GM23248 (cell line): Measurements from ENCODE around the gene COL15A1. TPM values are rescaled to one million over a fixed set of nuclear protein-coding genes. Genes with fewer than 3 reads are reported as not detected.

Experiments used
- DNase-seq: peaks from one replicate; pipeline ENCODE4 v3.0.0-alpha.2; 2015
- H2AFZ ChIP-seq: fragments of 200-600 bp; sonication (generic); 2 replicates; pipeline ENCODE4 v1.6.1; 2016; ENCODE audit warnings: antibody characterized with exemption
- H3F3A ChIP-seq: fragments of 200-600 bp; sonication (generic); 2 replicates; pipeline ENCODE4 v1.6.1; 2016; ENCODE audit warnings: mild to moderate bottlenecking, antibody characterized with exemption, mixed run types; ENCODE audit not compliant: insufficient read depth
- H3K27ac ChIP-seq: fragments of 200-600 bp; sonication (generic); 2 replicates; pipeline ENCODE4 v1.5.1; 2016; ENCODE audit warnings: mild to moderate bottlenecking
- H3K27me3 ChIP-seq: fragments of 200-600 bp; sonication (generic); replicated peaks from 2 replicates; pipeline ENCODE4 v1.6.1; 2016; ENCODE audit warnings: mild to moderate bottlenecking; ENCODE audit not compliant: insufficient read depth
- H3K36me3 ChIP-seq: fragments of 200-600 bp; sonication (generic); 2 replicates; pipeline ENCODE4 v1.6.1; 2016; ENCODE audit warnings: low read depth, mild to moderate bottlenecking
- H3K4me1 ChIP-seq: fragments of 200-600 bp; sonication (generic); 2 replicates; pipeline ENCODE4 v1.6.1; 2016; ENCODE audit warnings: mild to moderate bottlenecking; ENCODE audit not compliant: insufficient read depth
- H3K4me2 ChIP-seq: fragments of 200-600 bp; sonication (generic); one replicate; pipeline ENCODE4 v1.6.1; 2016; ENCODE audit warnings: mild to moderate bottlenecking; ENCODE audit not compliant: unreplicated experiment
- H3K4me3 ChIP-seq: fragments of 200-600 bp; sonication (generic); 2 replicates; pipeline ENCODE4 v1.5.1; 2016; ENCODE audit warnings: mild to moderate bottlenecking
- H3K79me2 ChIP-seq: fragments of 200-600 bp; sonication (generic); 2 replicates; pipeline ENCODE4 v1.6.1; 2016; ENCODE audit warnings: mild to moderate bottlenecking; ENCODE audit not compliant: insufficient read depth
- H3K9ac ChIP-seq: fragments of 200-600 bp; sonication (generic); 2 replicates; pipeline ENCODE4 v1.6.1; 2016; ENCODE audit warnings: mild to moderate bottlenecking
- H3K9me2 ChIP-seq: fragments of 200-600 bp; sonication (generic); 2 replicates; pipeline ENCODE4 v1.6.1; 2016; ENCODE audit warnings: mixed run types, mild to moderate bottlenecking, moderate library complexity; ENCODE audit not compliant: insufficient read depth
- H3K9me3 ChIP-seq: fragments of 200-600 bp; sonication (generic); one replicate; pipeline ENCODE4 v1.6.1; 2017; ENCODE audit warnings: low read depth
- H4K20me1 ChIP-seq: fragments of 200-600 bp; sonication (generic); 2 replicates; pipeline ENCODE4 v1.6.0; 2016; ENCODE audit not compliant: insufficient read depth
- EZH2 ChIP-seq: fragments of 200-600 bp; sonication (generic); IDR thresholded peaks from 2 replicates; pipeline ENCODE4 v1.6.1; 2018; ENCODE audit warnings: antibody characterized with exemption, mild to moderate bottlenecking; ENCODE audit not compliant: insufficient read depth, poor library complexity, severe bottlenecking
- EZH2phosphoT487 ChIP-seq: fragments of 200-600 bp; sonication (generic); IDR thresholded peaks from 2 replicates; pipeline ENCODE4 v1.6.1; 2018; ENCODE audit warnings: antibody characterized with exemption, moderate library complexity, mild to moderate bottlenecking, low read depth; ENCODE audit not compliant: insufficient read depth
- WGBS, 2 experiments: methylation state at CpG; one replicate each; pipeline ENCODE4 v1.1.6; 2015 to 2017; ENCODE audit warnings: low lambda C conversion rate in 2 of 2, low coverage in 1 of 2; ENCODE audit errors: missing lambda C conversion rate in 2 of 2; 5-methylcytosine and 5-hydroxymethylcytosine counted together
- in situ Hi-C: fragments of 300-500 bp; cut with MboI; formaldehyde crosslinking; loops from 2 replicates; pipeline ENCODE4 v1.15.0; 2020
- polyA plus RNA-seq: library from polyadenylated mRNA; unstranded; fragments of >200 nt; fragmentation: Nextera tagmentation; extraction: Ambion mirVana; gene quantifications from 2 replicates; pipeline ENCODE4 v1.2.1, GENCODE V29; 2016
- total RNA-seq: library from RNA; depleted of rRNA; stranded (reverse); fragments of >200 nt; shearing (Covaris generic); gene quantifications from 2 replicates; pipeline ENCODE4 v1.2.3, GENCODE V29; 2014

The COL15A1 gene
- total and polyA plus RNA-seq, 2 experiments from 2014 or later = 9.7 to 16.8 TPM

DNA sequence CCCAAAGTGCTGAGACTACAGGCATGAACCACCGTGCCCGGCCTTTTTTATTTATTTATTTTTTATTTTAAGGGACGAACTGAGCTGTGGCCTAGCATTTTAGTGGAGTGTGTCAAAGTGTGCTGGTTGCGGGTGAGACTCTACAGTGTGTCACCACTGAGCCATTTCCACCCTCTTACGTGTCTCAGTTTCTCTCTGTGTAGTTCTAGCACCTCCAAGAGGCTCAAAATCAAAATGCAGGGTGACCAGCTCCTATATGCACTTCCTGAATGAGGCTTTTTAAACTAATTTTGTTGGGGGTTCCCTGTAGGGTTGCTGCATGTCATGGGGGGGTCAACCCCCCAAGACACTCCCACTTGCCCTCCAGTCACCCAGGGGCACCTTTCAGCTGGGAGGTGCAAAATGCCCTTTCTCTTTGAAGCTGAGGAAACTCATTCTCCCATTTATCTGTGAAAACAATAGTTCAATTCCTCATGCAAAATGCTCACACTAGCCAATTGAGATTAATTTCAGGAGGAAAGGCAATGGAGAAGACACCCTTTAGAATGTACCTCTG, 69.3 kb downstream of the COL15A1 start:
- Histone ChIP-seq H3K9me2 (no peaks in the 10 kb centered on the region), H3K9me3 (no peaks in the 10 kb centered on the region), H3K36me3 (0 out of 2 replicates have a peak, but pooled peaks cover 5% of the 10 kb centered on the region), H3K9ac (no peak overlapping the region), H2AFZ (no peak overlapping the region), H3K4me1 (no peaks in the 10 kb centered on the region), H3F3A (peaks cover 2% of the 10 kb centered on the region), H3K27me3 (no peaks in the 10 kb centered on the region), H3K79me2 (no peaks in the 10 kb centered on the region), H3K27ac (no peak overlapping the region), H3K4me3 (no peak overlapping the region), H4K20me1 (no peaks in the 10 kb centered on the region), H3K4me2 (no peak overlapping the region)
- in situ Hi-C loops = loop anchor here (25.0 kb wide), 1 partner anchor 124 kb away; no protein-coding TSS in a partner anchor
- DNase-seq = peak; percentile 59
- TF ChIP-seq EZH2phosphoT487 (no peak), EZH2 (no peak)
- WGBS, 2 experiments = 67 to 76% methylated on average over 5 of the region's 5 CpGs

DNA sequence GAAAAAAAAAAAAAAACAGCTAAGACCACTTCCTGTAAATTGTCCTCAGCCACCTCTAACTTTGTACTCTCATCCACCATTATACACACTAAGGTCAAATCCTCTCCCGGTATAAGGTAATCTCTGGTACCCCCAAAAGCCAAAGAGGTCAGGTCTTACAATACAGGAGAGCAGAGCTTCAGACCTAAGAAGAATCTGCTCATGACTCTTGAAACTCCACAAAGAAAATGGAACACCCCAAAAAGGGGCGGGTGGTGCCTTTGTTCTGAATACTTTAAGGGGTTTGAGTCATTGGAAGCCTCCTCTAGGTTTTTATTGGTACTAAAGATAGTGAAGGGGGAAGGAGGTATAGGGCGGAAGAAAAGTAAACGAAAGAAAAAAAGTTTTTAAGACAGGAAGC, 69.8 kb downstream of the COL15A1 start:
- Histone ChIP-seq H3K36me3 (0 out of 2 replicates have a peak, but pooled peaks cover 5% of the 10 kb centered on the region), H3K4me3 (no peak overlapping the region), H3K27ac (no peak overlapping the region), H3K4me1 (0 out of 2 replicates have a peak, but pooled peaks cover under 1% of the 10 kb centered on the region), H3K9ac (no peak overlapping the region), H4K20me1 (no peaks in the 10 kb centered on the region), H3F3A (peaks cover 7% of the 10 kb centered on the region), H3K79me2 (no peaks in the 10 kb centered on the region), H3K9me2 (no peaks in the 10 kb centered on the region), H3K4me2 (no peak overlapping the region), H3K9me3 (no peaks in the 10 kb centered on the region), H3K27me3 (no peaks in the 10 kb centered on the region), H2AFZ (peak overlapping the region; percentile 41; the same call in 1 of the 2 replicates)
- 61 to 66% methylated on average over 4 of the region's 4 CpGs for WGBS, 2 experiments
- in situ Hi-C loops = loop anchor here (25.0 kb wide), 1 partner anchor 124 kb away; no protein-coding TSS in a partner anchor
- no peak for TF ChIP-seq EZH2
- TF ChIP-seq EZH2phosphoT487 = no peak
- no peak for DNase-seq

DNA sequence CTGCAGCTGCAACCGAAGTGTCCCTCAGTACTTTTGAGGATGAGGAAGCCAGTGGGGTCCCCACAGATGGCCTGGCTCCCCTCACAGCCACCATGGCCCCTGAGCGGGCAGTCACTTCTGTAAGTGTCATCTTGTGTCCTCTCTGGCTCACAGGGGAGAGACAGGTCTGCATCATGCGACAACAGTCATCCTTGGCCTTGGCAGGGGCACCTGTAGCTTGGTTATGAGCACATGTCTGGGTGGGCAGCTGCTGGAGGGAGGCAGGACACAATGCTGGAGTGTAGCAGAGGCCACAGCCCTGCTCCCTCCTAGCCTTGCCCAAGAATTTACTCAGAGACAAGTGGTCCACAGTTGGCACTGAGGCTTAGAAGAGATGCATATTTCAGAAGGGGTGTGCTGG, 71.7 kb downstream of the COL15A1 start:
- no peak overlapping the region for H2AFZ ChIP-seq
- H3K4me2 ChIP-seq = no peak overlapping the region
- no peaks in the 10 kb centered on the region for H3K79me2 ChIP-seq
- no peak overlapping the region for H3K4me3 ChIP-seq
- H3K9me3 ChIP-seq = no peaks in the 10 kb centered on the region
- no peaks in the 10 kb centered on the region for H3K27me3 ChIP-seq
- no peak overlapping the region for H3K9ac ChIP-seq
- H3K36me3 ChIP-seq = 0 out of 2 replicates have a peak, but pooled peaks cover 5% of the 10 kb centered on the region
- H4K20me1 ChIP-seq = no peaks in the 10 kb centered on the region
- WGBS, 2 experiments = 79 to 81% methylated on average over 3 of the region's 3 CpGs
- in situ Hi-C loops = loop anchor here (25.0 kb wide), 1 partner anchor 122 kb away; no protein-coding TSS in a partner anchor
- peaks cover 25% of the 10 kb centered on the region for H3F3A ChIP-seq
- H3K4me1 ChIP-seq = peaks cover 15% of the 10 kb centered on the region
- H3K27ac ChIP-seq = no peak overlapping the region
- DNase-seq = no peak
- no peaks in the 10 kb centered on the region for H3K9me2 ChIP-seq
- no peak for TF ChIP-seq EZH2phosphoT487
- TF ChIP-seq EZH2 = no peak

GRCh38 chr9:99015890-99016289, 72.2 kb downstream of the COL15A1 start:
- 0 out of 2 replicates have a peak, but pooled peaks cover 2% of the 10 kb centered on the region for H3K36me3 ChIP-seq
- H3K27ac ChIP-seq = no peak overlapping the region
- H3K79me2 ChIP-seq = no peaks in the 10 kb centered on the region
- no peak overlapping the region for H3K4me2 ChIP-seq
- H2AFZ ChIP-seq = no peak overlapping the region
- H4K20me1 ChIP-seq = no peaks in the 10 kb centered on the region
- no peaks in the 10 kb centered on the region for H3K27me3 ChIP-seq
- H3K4me1 ChIP-seq = peaks cover 19% of the 10 kb centered on the region
- in situ Hi-C loops = loop anchor here (25.0 kb wide), 1 partner anchor 121 kb away; no protein-coding TSS in a partner anchor
- H3K9ac ChIP-seq = no peak overlapping the region
- H3K9me2 ChIP-seq = no peaks in the 10 kb centered on the region
- peaks cover 28% of the 10 kb centered on the region for H3F3A ChIP-seq
- no peak for DNase-seq
- TF ChIP-seq EZH2 = no peak
- no peaks in the 10 kb centered on the region for H3K9me3 ChIP-seq
- WGBS, 2 experiments = 63 to 83% methylated on average over 4 of the region's 4 CpGs
- no peak overlapping the region for H3K4me3 ChIP-seq
